Measurements from ENCODE around the gene ARFGEF2.

DNA sequence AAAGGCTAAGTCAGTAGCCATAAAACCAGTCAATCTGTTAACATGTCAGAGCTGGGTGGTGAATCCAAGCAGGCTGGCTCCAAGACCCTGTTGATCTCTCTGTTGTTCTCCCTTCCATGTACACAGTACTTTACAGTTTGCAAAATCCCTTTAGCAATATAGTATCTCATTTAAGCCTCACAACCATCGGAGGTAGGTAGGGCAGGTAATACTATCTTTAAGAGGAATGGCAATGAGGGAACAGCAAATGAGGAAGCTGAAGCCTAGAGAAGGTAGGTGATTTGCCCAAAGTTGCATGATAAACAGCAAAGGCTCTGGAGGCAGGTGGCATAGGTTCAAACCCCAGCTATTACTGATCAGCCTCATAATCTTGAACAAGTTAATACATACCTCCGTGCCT lies 34.7 kb upstream of the ARFGEF2 start:
- TF ChIP-seq, protein P1, sequence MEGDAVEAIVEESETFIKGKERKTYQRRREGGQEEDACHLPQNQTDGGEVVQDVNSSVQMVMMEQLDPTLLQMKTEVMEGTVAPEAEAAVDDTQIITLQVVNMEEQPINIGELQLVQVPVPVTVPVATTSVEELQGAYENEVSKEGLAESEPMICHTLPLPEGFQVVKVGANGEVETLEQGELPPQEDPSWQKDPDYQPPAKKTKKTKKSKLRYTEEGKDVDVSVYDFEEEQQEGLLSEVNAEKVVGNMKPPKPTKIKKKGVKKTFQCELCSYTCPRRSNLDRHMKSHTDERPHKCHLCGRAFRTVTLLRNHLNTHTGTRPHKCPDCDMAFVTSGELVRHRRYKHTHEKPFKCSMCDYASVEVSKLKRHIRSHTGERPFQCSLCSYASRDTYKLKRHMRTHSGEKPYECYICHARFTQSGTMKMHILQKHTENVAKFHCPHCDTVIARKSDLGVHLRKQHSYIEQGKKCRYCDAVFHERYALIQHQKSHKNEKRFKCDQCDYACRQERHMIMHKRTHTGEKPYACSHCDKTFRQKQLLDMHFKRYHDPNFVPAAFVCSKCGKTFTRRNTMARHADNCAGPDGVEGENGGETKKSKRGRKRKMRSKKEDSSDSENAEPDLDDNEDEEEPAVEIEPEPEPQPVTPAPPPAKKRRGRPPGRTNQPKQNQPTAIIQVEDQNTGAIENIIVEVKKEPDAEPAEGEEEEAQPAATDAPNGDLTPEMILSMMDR (IDR thresholded peaks at IDR 0.05; ENCODE audit: low read depth, low read length), result no peak
- TF ChIP-seq EZH2phosphoT487 (IDR thresholded peaks at IDR 0.05; ENCODE audit: low read depth), result no peak
